ENCODE measurements around the gene ZNF821. TPM values are rescaled to one million over a fixed set of nuclear protein-coding genes. Genes with fewer than 3 reads are reported as not detected.

The ZNF821 gene
- polyA plus RNA-seq, 1 of the 3 experiments (the other 2 are of a cell fraction) = 8.8 TPM

DNA sequence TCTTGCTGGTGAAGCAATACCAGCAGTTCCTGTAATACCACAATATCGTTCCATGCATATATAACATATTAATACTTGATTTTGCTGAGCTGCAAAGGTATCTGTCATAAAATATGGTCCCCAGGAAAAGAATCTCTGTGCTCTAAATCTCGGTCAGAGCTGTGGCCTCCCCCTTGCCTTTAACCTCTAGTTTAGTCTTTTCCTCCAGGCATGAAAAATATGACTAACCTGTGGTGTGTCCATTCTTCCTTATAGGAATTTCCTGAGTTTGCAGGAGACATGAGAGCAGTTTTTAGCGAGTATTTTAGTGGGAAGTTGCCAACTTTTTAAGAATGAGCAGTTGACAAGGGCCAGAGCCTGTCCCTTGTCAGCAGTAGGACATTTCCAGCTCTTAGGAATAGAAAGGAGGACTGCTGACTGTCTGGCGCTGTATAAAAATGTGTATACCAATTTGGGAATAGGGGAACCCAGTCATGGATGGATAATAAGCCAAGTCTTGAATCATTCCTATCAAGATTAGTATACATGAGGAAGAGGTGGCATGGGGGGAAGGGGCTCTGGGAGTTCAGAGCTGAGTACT lies 29.5 kb downstream of the ZNF821 start:
- H2AFZ ChIP-seq (ENCODE audit: low read depth) = no peak overlapping the region
- peaks cover 27% of the 10 kb centered on the region for H4K20me1 ChIP-seq (ENCODE audit: insufficient read depth)
- no peaks in the 10 kb centered on the region for H3K4me1 ChIP-seq (ENCODE audit: control insufficient read depth in 1 of 2, insufficient read depth in 2 of 2, low read depth in 1 of 2, low read length in 1 of 2)
- no peaks in the 10 kb centered on the region for H3K9me2 ChIP-seq
- peaks cover 48% of the 10 kb centered on the region; the same call in 1 of the 2 replicates for H3K79me2 ChIP-seq (ENCODE audit: insufficient read depth)
- H3K27me3 ChIP-seq (ENCODE audit: insufficient read depth) = no peaks in the 10 kb centered on the region
- no peak for DNase-seq
- POLR2A ChIA-PET = no interaction called here
- CTCF ChIA-PET = interaction anchor here (6.3 kb wide), 1 partner anchor 28 kb away, joined by 33 read pairs; the partner anchor contains the start of gene ZNF821
- no peaks in the 10 kb centered on the region for H3F3A ChIP-seq (replicated peaks; ENCODE audit: insufficient read depth)
- H3K9me3 ChIP-seq = no peaks in the 10 kb centered on the region
- H3K36me3 ChIP-seq (replicated peaks in 1 of 2; ENCODE audit: control insufficient read depth in 1 of 2, insufficient read depth in 2 of 2, low read length in 1 of 2) = peaks cover 4 to 67% of the 10 kb centered on the region in 2 experiments
- H3K9ac ChIP-seq = no peak overlapping the region
- no peak overlapping the region for H3K4me3 ChIP-seq (ENCODE audit: low read depth in 2 of 2, low read length in 1 of 2)
- H3K4me2 ChIP-seq = no peak overlapping the region
- 91% methylated on average over 4 of the region's 4 CpGs for WGBS (ENCODE audit: low lambda C conversion rate)
- H3K27ac ChIP-seq (ENCODE audit: low read depth in 2 of 2, low read length in 1 of 2) = no peak overlapping the region
- TF ChIP-seq REST (IDR thresholded peaks at IDR 0.05; ENCODE audit: low read depth, low read length) (no peak), RXRA (IDR thresholded peaks at IDR 0.05; ENCODE audit: borderline replicate concordance, low read depth) (no peak), RFX5 (IDR thresholded peaks at IDR 0.05; ENCODE audit: low read length) (no peak), SMC3 (IDR thresholded peaks at IDR 0.05; ENCODE audit: low read depth, low read length) (no peak), FOSL2 (IDR thresholded peaks at IDR 0.05; ENCODE audit: borderline replicate concordance, low read depth) (no peak)
- TF ChIP-seq, protein P1, sequence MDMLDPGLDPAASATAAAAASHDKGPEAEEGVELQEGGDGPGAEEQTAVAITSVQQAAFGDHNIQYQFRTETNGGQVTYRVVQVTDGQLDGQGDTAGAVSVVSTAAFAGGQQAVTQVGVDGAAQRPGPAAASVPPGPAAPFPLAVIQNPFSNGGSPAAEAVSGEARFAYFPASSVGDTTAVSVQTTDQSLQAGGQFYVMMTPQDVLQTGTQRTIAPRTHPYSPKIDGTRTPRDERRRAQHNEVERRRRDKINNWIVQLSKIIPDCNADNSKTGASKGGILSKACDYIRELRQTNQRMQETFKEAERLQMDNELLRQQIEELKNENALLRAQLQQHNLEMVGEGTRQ (IDR thresholded peaks at IDR 0.05; ENCODE audit: borderline replicate concordance, low read depth, low read length) = no peak
- TF ChIP-seq, protein P2, sequence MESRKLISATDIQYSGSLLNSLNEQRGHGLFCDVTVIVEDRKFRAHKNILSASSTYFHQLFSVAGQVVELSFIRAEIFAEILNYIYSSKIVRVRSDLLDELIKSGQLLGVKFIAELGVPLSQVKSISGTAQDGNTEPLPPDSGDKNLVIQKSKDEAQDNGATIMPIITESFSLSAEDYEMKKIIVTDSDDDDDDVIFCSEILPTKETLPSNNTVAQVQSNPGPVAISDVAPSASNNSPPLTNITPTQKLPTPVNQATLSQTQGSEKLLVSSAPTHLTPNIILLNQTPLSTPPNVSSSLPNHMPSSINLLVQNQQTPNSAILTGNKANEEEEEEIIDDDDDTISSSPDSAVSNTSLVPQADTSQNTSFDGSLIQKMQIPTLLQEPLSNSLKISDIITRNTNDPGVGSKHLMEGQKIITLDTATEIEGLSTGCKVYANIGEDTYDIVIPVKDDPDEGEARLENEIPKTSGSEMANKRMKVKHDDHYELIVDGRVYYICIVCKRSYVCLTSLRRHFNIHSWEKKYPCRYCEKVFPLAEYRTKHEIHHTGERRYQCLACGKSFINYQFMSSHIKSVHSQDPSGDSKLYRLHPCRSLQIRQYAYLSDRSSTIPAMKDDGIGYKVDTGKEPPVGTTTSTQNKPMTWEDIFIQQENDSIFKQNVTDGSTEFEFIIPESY (IDR thresholded peaks at IDR 0.05; ENCODE audit: borderline replicate concordance, low read depth) = no peak

- no peaks in the 10 kb centered on the region for H3F3A ChIP-seq (replicated peaks; ENCODE audit: insufficient read depth)
- no peaks in the 10 kb centered on the region for H3K4me1 ChIP-seq (ENCODE audit: control insufficient read depth in 1 of 2, insufficient read depth in 2 of 2, low read depth in 1 of 2, low read length in 1 of 2)
- no peak overlapping the region for H3K27ac ChIP-seq (ENCODE audit: low read depth in 2 of 2, low read length in 1 of 2)
- no peak overlapping the region for H3K4me2 ChIP-seq
- no peaks in the 10 kb centered on the region for H3K9me2 ChIP-seq
- peaks cover 13 to 68% of the 10 kb centered on the region in 2 experiments for H3K36me3 ChIP-seq (replicated peaks in 1 of 2; ENCODE audit: control insufficient read depth in 1 of 2, insufficient read depth in 2 of 2, low read length in 1 of 2)
- DNase-seq = no peak
- 97% methylated on average over 4 of the region's 4 CpGs for WGBS (ENCODE audit: low lambda C conversion rate)
- H3K27me3 ChIP-seq (ENCODE audit: insufficient read depth) = no peaks in the 10 kb centered on the region
- no peak overlapping the region for H2AFZ ChIP-seq (ENCODE audit: low read depth)
- peaks cover 31% of the 10 kb centered on the region for H4K20me1 ChIP-seq (ENCODE audit: insufficient read depth)
- ChIA-PET POLR2A (no interaction called here), CTCF (interaction anchor here (1.3 to 6.3 kb wide), 2 partner anchors 17 to 30 kb away, joined by 3 to 33 read pairs; partner anchors contain the start of gene ZNF821)
- peaks cover 53% of the 10 kb centered on the region; the same call in 1 of the 2 replicates for H3K79me2 ChIP-seq (ENCODE audit: insufficient read depth)
- H3K9me3 ChIP-seq = no peaks in the 10 kb centered on the region
- H3K4me3 ChIP-seq (ENCODE audit: low read depth in 2 of 2, low read length in 1 of 2) = no peak overlapping the region
- no peak overlapping the region for H3K9ac ChIP-seq
- TF ChIP-seq NRF1 (IDR thresholded peaks at IDR 0.05; ENCODE audit: low read depth, low read length) (no peak), TEAD4 (IDR thresholded peaks at IDR 0.05; ENCODE audit: borderline replicate concordance, insufficient read depth) (no peak), YY1 (IDR thresholded peaks at IDR 0.05; ENCODE audit: low read depth) (no peak), PBX3 (IDR thresholded peaks at IDR 0.05) (no peak), TCF12 (IDR thresholded peaks at IDR 0.05) (no peak), CHD2 (IDR thresholded peaks at IDR 0.05; ENCODE audit: low read length, partially characterized antibody) (no peak), USF1 (IDR thresholded peaks at IDR 0.05; ENCODE audit: borderline replicate concordance, low read depth) (no peak), SMC3 (IDR thresholded peaks at IDR 0.05; ENCODE audit: low read depth, low read length) (no peak), EZH2phosphoT487 (IDR thresholded peaks at IDR 0.05; ENCODE audit: borderline replicate concordance, low read depth) (no peak)
- TF ChIP-seq, protein P2 (IDR thresholded peaks at IDR 0.05; ENCODE audit: borderline replicate concordance, low read depth) = no peak
These were observed 30.6 kb downstream of the ZNF821 start for GRCh38 chr16:71853413-71853812.

All from SK-N-SH (cell line).